GDM1 (cell line): Measurements from ENCODE around the gene FBXO46.
"Not testable (repeated sequence)": the region's sequence is repeated elsewhere in the genome, so short reads cannot be mapped to it uniquely, and the experiment has no call there.

Experiments used
- DNase-seq: peaks from one replicate; lab custom pipeline; 2025; lab: John Stamatoyannopoulos, UW

The FBXO46 gene

GRCh38 chr19:45717983-45718650, 12.6 kb downstream of the FBXO46 start:
- DNase-seq: no peak

GRCh38 chr19:45717131-45717982, 13.3 kb downstream of the FBXO46 start:
- DNase-seq: peak; percentile 99

- DNase-seq: no peak
Observed at GRCh38 chr19:45716359-45717130, 14.2 kb downstream of the FBXO46 start.

- no peak for DNase-seq
Observed at GRCh38 chr19:45715139-45715538, 15.6 kb downstream of the FBXO46 start.

- DNase-seq: no peak
Observed at GRCh38 chr19:45713141-45713540, 17.6 kb downstream of the FBXO46 start.

- no peak for DNase-seq
Observed at GRCh38 chr19:45712699-45713067, 18.0 kb downstream of the FBXO46 start.

- DNase-seq: no peak
Observed at GRCh38 chr19:45711851-45712698, 18.6 kb downstream of the FBXO46 start.

GRCh38 chr19:45710356-45711130, 20.2 kb downstream of the FBXO46 start:
- DNase-seq: no peak

- DNase-seq: no peak
Observed at GRCh38 chr19:45705710-45706415, 24.8 kb downstream of the FBXO46 start.

- DNase-seq: no peak
Observed at GRCh38 chr19:45705115-45705514, 25.6 kb downstream of the FBXO46 start.

GRCh38 chr19:45701676-45702075, 29.0 kb downstream of the FBXO46 start:
- peak; percentile 0 for DNase-seq

GRCh38 chr19:45693106-45693788, 37.4 kb downstream of the FBXO46 start:
- peak; percentile 23 for DNase-seq

GRCh38 chr19:45692187-45693105, 38.2 kb downstream of the FBXO46 start, which contains the start of gene QPCTL:
TSS of gene QPCTL (plus strand) at chr19:45692666. CDS start at chr19:45692704, 38 bp downstream.
- DNase-seq: peak; percentile 100

- peak; percentile 89 for DNase-seq
Observed at GRCh38 chr19:45691516-45692186, 39.0 kb downstream of the FBXO46 start, which contains the start of gene SNRPD2. TSS of gene SNRPD2 (minus strand) at chr19:45691953. CDS start at chr19:45691888, 65 bp downstream.

GRCh38 chr19:45687599-45687998, 43.1 kb downstream of the FBXO46 start:
- DNase-seq: no peak

- not testable (repeated sequence) for DNase-seq
Observed at GRCh38 chr19:45685045-45685444, 45.7 kb downstream of the FBXO46 start.

GRCh38 chr19:45682908-45683307, 47.8 kb downstream of the FBXO46 start:
- DNase-seq: no peak

GRCh38 chr19:45682117-45682516, 48.6 kb downstream of the FBXO46 start:
- DNase-seq: no peak
